OCI-LY1 (cell line): ENCODE data around the gene APC.

Experiments
- CTCF ChIP-seq: fragments of 200-600 bp; sonication (generic), shearing (Covaris generic); IDR thresholded peaks from 2 replicates; pipeline ENCODE4 v1.5.1; 2017; ENCODE audit warnings: mild to moderate bottlenecking, antibody characterized with exemption, low read length, moderate library complexity, mixed read lengths
- EZH2 ChIP-seq: fragments of 200-600 bp; sonication (generic), shearing (Covaris generic); IDR thresholded peaks from 2 replicates; pipeline ENCODE4 v1.8.0; 2017; ENCODE audit warnings: borderline replicate concordance, mixed run types, mild to moderate bottlenecking, antibody characterized with exemption, low read length, moderate library complexity, mixed read lengths

GRCh38 chr5:112795944-112796678, 58.4 kb downstream of the APC start:
- TF ChIP-seq EZH2 (no peak), CTCF (no peak)
